CD14-positive monocyte (primary cell): Measurements from ENCODE around the gene SATB2. TPM values are rescaled to one million over a fixed set of nuclear protein-coding genes. Genes with fewer than 3 reads are reported as not detected.
A peak's percentile ranks its signal among the peaks of the same experiment; 100 is the strongest.

Experiments used
- DNase-seq, 3 donors: peaks; one replicate each; pipeline ENCODE4 v3.0.0-alpha.2; 2011 to 2022
- H2AFZ ChIP-seq: 2 replicates; pipeline ENCODE4 v1.6.0; 2012; ENCODE audit warnings: mild to moderate bottlenecking, low read depth, low read length, inconsistent platforms; ENCODE audit not compliant: insufficient read depth, poor library complexity, severe bottlenecking
- H3K27ac ChIP-seq, 2 donors: 1 replicate in 1 of 2; 2 replicates in 1 of 2; pipeline ENCODE4 v1.5.1; 2012 to 2013; ENCODE audit warnings: low read length in 2 of 2, control low read depth in 1 of 2, inconsistent platforms in 1 of 2, low read depth in 1 of 2, mild to moderate bottlenecking in 1 of 2
- H3K27me3 ChIP-seq, 2 donors: one replicate each; pipeline versions ENCODE4 v1.6.0 to v1.6.1; 2011 to 2013; ENCODE audit warnings: low read length in 2 of 2; ENCODE audit not compliant: control insufficient read depth in 2 of 2, insufficient read depth in 2 of 2
- H3K36me3 ChIP-seq, 2 donors: replicated peaks in 1 of 2; 1 replicate in 1 of 2; 2 replicates in 1 of 2; pipeline versions ENCODE4 v1.5.1 to v1.6.1; 2012 to 2013; ENCODE audit warnings: low read length in 2 of 2, control low read depth in 1 of 2, inconsistent platforms in 1 of 2, mild to moderate bottlenecking in 1 of 2; ENCODE audit not compliant: insufficient read depth in 2 of 2, control insufficient read depth in 1 of 2
- H3K4me1 ChIP-seq, 2 donors: 1 replicate in 1 of 2; 2 replicates in 1 of 2; pipeline versions ENCODE4 v1.5.1 to v1.6.1; 2012 to 2013; ENCODE audit warnings: low read length in 2 of 2, control low read depth in 1 of 2, inconsistent platforms in 1 of 2, mild to moderate bottlenecking in 1 of 2, moderate library complexity in 1 of 2; ENCODE audit not compliant: insufficient read depth in 2 of 2, control insufficient read depth in 1 of 2
- H3K4me2 ChIP-seq: replicated peaks from 2 replicates; pipeline ENCODE3; 2012; ENCODE audit warnings: low read length, moderate library complexity, mild to moderate bottlenecking; ENCODE audit not compliant: poor library complexity, severe bottlenecking; ENCODE audit errors: extremely low read depth
- H3K4me3 ChIP-seq, 3 experiments: fragments of 200-600 bp in 1 of 3; sonication (generic) in 1 of 3; replicated peaks in 1 of 3; 1 replicate in 2 of 3; 2 replicates in 1 of 3; pipeline ENCODE4 v1.5.1; 2011 to 2013; ENCODE audit warnings: low read length in 3 of 3, mild to moderate bottlenecking in 3 of 3, control low read depth in 2 of 3, low read depth in 2 of 3, inconsistent platforms in 1 of 3, moderate library complexity in 1 of 3
- H3K79me2 ChIP-seq: 2 replicates; pipeline ENCODE4 v1.6.0; 2012; ENCODE audit warnings: mild to moderate bottlenecking, control low read depth, inconsistent platforms, low read length, moderate library complexity; ENCODE audit not compliant: insufficient read depth
- H3K9ac ChIP-seq: 2 replicates; pipeline ENCODE4 v1.6.0; 2017; ENCODE audit warnings: low read length, mild to moderate bottlenecking; ENCODE audit not compliant: insufficient read depth, poor library complexity, severe bottlenecking
- H3K9me3 ChIP-seq, 2 donors: replicated peaks in 1 of 2; 1 replicate in 1 of 2; 2 replicates in 1 of 2; pipeline versions ENCODE4 v1.5.1 to v1.6.1; 2012 to 2013; ENCODE audit warnings: low read length in 2 of 2, control low read depth in 1 of 2; ENCODE audit not compliant: control insufficient read depth in 1 of 2, insufficient read depth in 1 of 2
- H4K20me1 ChIP-seq: 2 replicates; pipeline ENCODE4 v1.6.0; 2012; ENCODE audit warnings: mild to moderate bottlenecking, low read length, control low read depth, moderate library complexity; ENCODE audit not compliant: insufficient read depth
- H3K27ac Mint-ChIP-seq, 7 donors: one replicate each; pipeline ENCODE4 v1.8.0; 2020; ENCODE audit warnings: mild to moderate bottlenecking in 7 of 7, mixed read lengths in 7 of 7, moderate library complexity in 6 of 7, inconsistent platforms in 2 of 7
- H3K27me3 Mint-ChIP-seq, 3 donors: one replicate each; pipeline ENCODE4 v1.8.0; 2021 to 2022; ENCODE audit warnings: low read depth in 3 of 3, mild to moderate bottlenecking in 3 of 3, mixed read lengths in 3 of 3, moderate library complexity in 3 of 3, inconsistent platforms in 1 of 3
- H3K36me3 Mint-ChIP-seq, 2 donors: one replicate each; pipeline ENCODE4 v1.8.0; 2020; ENCODE audit warnings: mixed read lengths in 2 of 2, inconsistent platforms in 1 of 2, mild to moderate bottlenecking in 1 of 2
- H3K4me1 Mint-ChIP-seq: one replicate; pipeline ENCODE4 v1.8.0; 2020; ENCODE audit warnings: mild to moderate bottlenecking, mixed read lengths
- H3K4me3 Mint-ChIP-seq, 2 donors: one replicate each; pipeline ENCODE4 v1.8.0; 2020; ENCODE audit warnings: mild to moderate bottlenecking in 2 of 2, mixed read lengths in 2 of 2, moderate library complexity in 1 of 2
- H3K9me3 Mint-ChIP-seq, 7 donors: one replicate each; pipeline ENCODE4 v1.8.0; 2020 to 2022; ENCODE audit warnings: mixed read lengths in 7 of 7, mild to moderate bottlenecking in 6 of 7, moderate library complexity in 6 of 7, inconsistent platforms in 2 of 7
- CTCF ChIP-seq: fragments of 200-600 bp; IDR thresholded peaks from one replicate; pipeline ENCODE4 v1.8.0; 2022; ENCODE audit warnings: antibody characterized with exemption, mild to moderate bottlenecking
- WGBS: methylation state at CpG from one replicate; pipeline ENCODE4 v1.1.5; 2013; ENCODE audit warnings: missing lambda C conversion rate; ENCODE audit not compliant: insufficient coverage; 5-methylcytosine and 5-hydroxymethylcytosine counted together
- intact Hi-C, 2 donors: fragments of 100-400 bp; cut with micrococcal nuclease; formaldehyde crosslinking; loops; one replicate each; pipeline versions ENCODE4 v1.15.0 to v1.15.1; 2023
- polyA plus RNA-seq, 3 donors: library from polyadenylated mRNA; depleted of rRNA in 1 of 3; unstranded in 2 of 3; stranded (reverse) in 1 of 3; fragments of 300-500 nt in 2 of 3; fragments of >200 nt in 1 of 3; fragmentation: Illumina TruSeq in 2 of 3; gene quantifications; 1 replicate in 2 of 3; 2 replicates in 1 of 3; pipeline ENCODE4 v1.2.3, GENCODE V29; 2012 to 2021

The SATB2 gene
- polyA plus RNA-seq, 3 donors = 0.13 to 0.69 (median 0.14) TPM

- DNase-seq = no peak
- Mint-ChIP-seq H3K9me3 (peaks cover 0 to 2% (median 0%) of the 10 kb centered on the region in 7 donors), H3K27ac (no peak overlapping the region), H3K36me3 (no peaks in the 10 kb centered on the region), H3K4me1 (no peaks in the 10 kb centered on the region), H3K4me3 (no peak overlapping the region), H3K27me3 (peaks cover 0 to 2% (median 0%) of the 10 kb centered on the region in 3 donors)
- Histone ChIP-seq H3K79me2 (no peaks in the 10 kb centered on the region), H3K36me3 (no peaks in the 10 kb centered on the region), H2AFZ (no peak overlapping the region), H3K4me2 (no peak overlapping the region), H3K4me3 (no peak overlapping the region), H4K20me1 (no peaks in the 10 kb centered on the region), H3K4me1 (no peaks in the 10 kb centered on the region), H3K27me3 (no peaks in the 10 kb centered on the region), H3K9ac (no peak overlapping the region), H3K27ac (no peak overlapping the region), H3K9me3 (peaks cover 0 to under 1% of the 10 kb centered on the region in 2 donors)
- WGBS = no CpG with 5 or more reads among the region's 1 CpG
- intact Hi-C loops = no loop called here
- TF ChIP-seq CTCF = no peak
Observed at GRCh38 chr2:199273042-199273511, 184.7 kb downstream of the SATB2 start.

DNA sequence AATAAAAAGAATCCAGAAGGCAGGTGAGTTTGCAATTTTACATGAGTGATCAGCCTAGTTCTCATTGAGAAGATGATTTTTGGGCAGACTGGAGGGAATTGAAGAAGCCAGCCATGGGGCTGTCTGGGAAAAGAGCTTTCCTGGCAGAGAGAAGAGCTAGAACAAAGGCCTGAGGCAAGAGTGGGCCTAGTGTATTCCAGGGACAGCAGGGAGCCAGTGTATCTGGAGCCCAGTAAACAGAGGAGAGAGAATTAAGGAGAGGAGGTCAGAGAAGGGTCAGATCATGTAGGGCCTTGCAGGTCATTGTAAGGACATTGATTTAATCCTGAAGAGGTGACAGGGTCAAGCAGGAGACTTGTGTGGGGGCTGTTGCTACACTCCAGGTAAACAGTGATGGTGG, 195.8 kb downstream of the SATB2 start:
- no peaks in the 10 kb centered on the region for H4K20me1 ChIP-seq
- peak overlapping the region in 1 of 7 donors; percentile 4 for H3K27ac Mint-ChIP-seq
- no peaks in the 10 kb centered on the region for H3K4me1 ChIP-seq
- no peak for DNase-seq
- no peak overlapping the region for H3K27ac ChIP-seq
- intact Hi-C loops = no loop called here
- no peak for TF ChIP-seq CTCF
- no peaks in the 10 kb centered on the region for H3K4me1 Mint-ChIP-seq
- no peak overlapping the region for H2AFZ ChIP-seq
- H3K4me2 ChIP-seq = no peak overlapping the region
- H3K36me3 Mint-ChIP-seq = no peaks in the 10 kb centered on the region
- H3K9me3 Mint-ChIP-seq = peaks cover 15 to 34% (median 22%) of the 10 kb centered on the region in 7 donors
- H3K4me3 ChIP-seq = no peak overlapping the region
- peaks cover 0 to 2% (median 0%) of the 10 kb centered on the region in 3 donors for H3K27me3 Mint-ChIP-seq
- no peaks in the 10 kb centered on the region for H3K36me3 ChIP-seq
- H3K4me3 Mint-ChIP-seq = no peak overlapping the region
- no peaks in the 10 kb centered on the region for H3K79me2 ChIP-seq
- no peak overlapping the region for H3K9ac ChIP-seq
- H3K9me3 ChIP-seq = peaks cover 18% of the 10 kb centered on the region in 2 donors
- H3K27me3 ChIP-seq = no peaks in the 10 kb centered on the region
